PFSK-1 (cell line): ENCODE data around the gene ITGA8.

Experiments used
- FOXP2 ChIP-seq: optimal IDR thresholded peaks from 2 replicates; pipeline ENCODE3; 2011; ENCODE audit warnings: borderline replicate concordance, control low read depth, inconsistent platforms; ENCODE audit not compliant: insufficient read depth; ENCODE audit errors: extremely low read length, extremely low read depth
- POLR2AphosphoS5 ChIP-seq: IDR thresholded peaks from 2 replicates; pipeline ENCODE4 v1.6.1; 2012; ENCODE audit warnings: low read depth, mild to moderate bottlenecking, control low read depth, low read length, moderate library complexity
- SIN3A ChIP-seq: IDR thresholded peaks from 2 replicates; pipeline ENCODE4 v1.6.1; 2012; ENCODE audit warnings: mild to moderate bottlenecking, low read length, moderate library complexity, borderline replicate concordance; ENCODE audit not compliant: insufficient read depth
- TAF1 ChIP-seq: IDR thresholded peaks from 2 replicates; pipeline ENCODE4 v1.6.1; 2012; ENCODE audit warnings: low read length, control low read depth, borderline replicate concordance; ENCODE audit not compliant: insufficient read depth
- TF ChIP-seq, protein P1 (sequence below), 2 experiments: IDR thresholded peaks; 2 replicates each; pipeline versions ENCODE4 v1.6.1 to v1.8.0; 2011 to 2012; ENCODE audit warnings: low read depth in 2 of 2, low read length in 2 of 2, control low read depth in 1 of 2, inconsistent platforms in 1 of 2, mild to moderate bottlenecking in 1 of 2, moderate library complexity in 1 of 2; ENCODE audit not compliant: insufficient read depth in 1 of 2

Gene ITGA8

DNA sequence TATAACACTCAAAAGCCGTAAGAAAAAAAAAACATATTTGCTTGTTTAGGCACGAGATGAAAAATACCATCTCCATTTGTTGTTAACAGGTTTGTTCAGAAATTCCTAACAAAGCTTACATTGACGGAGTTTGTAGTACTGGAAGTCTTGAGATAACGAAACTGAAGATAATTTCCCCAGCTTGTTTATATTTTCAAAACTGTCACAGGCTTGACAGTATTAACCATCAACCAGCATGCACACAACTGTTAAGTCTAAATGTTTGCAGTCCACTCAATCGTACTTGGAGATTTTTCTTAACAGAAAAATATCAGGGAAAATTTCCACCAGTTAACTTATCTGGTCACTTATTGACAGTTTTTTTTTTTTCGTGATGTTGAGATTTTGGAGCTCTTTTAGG, 68.5 kb downstream of the ITGA8 start:
- TF ChIP-seq FOXP2: no peak
- TF ChIP-seq, protein P1, sequence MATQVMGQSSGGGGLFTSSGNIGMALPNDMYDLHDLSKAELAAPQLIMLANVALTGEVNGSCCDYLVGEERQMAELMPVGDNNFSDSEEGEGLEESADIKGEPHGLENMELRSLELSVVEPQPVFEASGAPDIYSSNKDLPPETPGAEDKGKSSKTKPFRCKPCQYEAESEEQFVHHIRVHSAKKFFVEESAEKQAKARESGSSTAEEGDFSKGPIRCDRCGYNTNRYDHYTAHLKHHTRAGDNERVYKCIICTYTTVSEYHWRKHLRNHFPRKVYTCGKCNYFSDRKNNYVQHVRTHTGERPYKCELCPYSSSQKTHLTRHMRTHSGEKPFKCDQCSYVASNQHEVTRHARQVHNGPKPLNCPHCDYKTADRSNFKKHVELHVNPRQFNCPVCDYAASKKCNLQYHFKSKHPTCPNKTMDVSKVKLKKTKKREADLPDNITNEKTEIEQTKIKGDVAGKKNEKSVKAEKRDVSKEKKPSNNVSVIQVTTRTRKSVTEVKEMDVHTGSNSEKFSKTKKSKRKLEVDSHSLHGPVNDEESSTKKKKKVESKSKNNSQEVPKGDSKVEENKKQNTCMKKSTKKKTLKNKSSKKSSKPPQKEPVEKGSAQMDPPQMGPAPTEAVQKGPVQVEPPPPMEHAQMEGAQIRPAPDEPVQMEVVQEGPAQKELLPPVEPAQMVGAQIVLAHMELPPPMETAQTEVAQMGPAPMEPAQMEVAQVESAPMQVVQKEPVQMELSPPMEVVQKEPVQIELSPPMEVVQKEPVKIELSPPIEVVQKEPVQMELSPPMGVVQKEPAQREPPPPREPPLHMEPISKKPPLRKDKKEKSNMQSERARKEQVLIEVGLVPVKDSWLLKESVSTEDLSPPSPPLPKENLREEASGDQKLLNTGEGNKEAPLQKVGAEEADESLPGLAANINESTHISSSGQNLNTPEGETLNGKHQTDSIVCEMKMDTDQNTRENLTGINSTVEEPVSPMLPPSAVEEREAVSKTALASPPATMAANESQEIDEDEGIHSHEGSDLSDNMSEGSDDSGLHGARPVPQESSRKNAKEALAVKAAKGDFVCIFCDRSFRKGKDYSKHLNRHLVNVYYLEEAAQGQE (IDR thresholded peaks at IDR 0.05; ENCODE audit: insufficient read depth in 1 of 2, low read depth in 2 of 2, low read length in 2 of 2): no peak
- TF ChIP-seq SIN3A: no peak
- TF ChIP-seq TAF1: no peak
- TF ChIP-seq POLR2AphosphoS5: no peak

DNA sequence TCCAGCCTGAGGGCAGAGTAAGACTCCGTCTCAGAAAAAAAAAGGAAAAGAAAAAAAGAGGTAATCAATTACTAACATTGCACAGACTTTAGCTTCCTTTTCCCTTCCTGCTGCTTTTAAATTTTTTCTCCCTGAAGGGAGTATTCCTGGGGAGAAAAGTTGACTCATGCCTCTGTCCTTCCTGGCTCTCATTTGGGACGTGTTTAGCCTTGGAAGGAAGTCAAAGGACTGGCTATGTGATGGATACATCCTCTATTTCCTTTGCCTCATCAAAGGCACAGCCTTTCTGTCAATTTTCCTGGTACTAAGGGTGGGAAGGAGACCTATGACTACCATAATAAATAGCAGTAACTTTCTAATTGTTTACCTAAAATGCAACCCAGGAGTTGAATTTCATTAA, 77.6 kb downstream of the ITGA8 start:
- TF ChIP-seq, protein P1 (IDR thresholded peaks at IDR 0.05; ENCODE audit: insufficient read depth in 1 of 2, low read depth in 2 of 2, low read length in 2 of 2): peak in 1 of 2 experiments; percentile 25; a peak in 1 of 4 replicates
- no peak for TF ChIP-seq SIN3A
- TF ChIP-seq TAF1: no peak
- TF ChIP-seq FOXP2: no peak
- TF ChIP-seq POLR2AphosphoS5: no peak

DNA sequence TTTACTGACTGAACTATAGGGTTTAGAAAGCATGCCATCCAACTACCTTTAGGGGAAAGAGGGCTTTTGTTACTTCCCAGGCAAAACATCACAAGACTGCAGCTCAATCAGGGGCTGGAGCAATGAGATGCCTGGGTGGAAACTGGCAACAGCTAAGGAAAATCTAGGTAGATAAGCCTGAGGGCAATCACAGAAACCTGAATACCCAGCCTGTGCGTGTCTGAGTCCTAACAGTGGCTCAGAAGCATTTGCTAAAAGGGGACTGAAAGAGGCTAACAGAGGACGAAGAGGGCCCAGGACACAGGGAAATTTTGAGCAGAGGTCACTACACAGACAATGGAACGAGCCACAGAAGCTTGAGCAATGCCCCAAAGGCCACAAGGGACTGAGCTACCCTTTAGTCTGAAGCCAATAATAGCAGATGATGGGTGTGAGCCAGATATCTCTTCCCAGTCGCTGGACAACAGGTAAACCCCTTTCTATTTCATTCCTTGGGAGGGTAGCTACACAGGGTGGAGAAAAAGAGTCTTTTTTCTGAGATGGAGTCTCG, 79.1 kb downstream of the ITGA8 start:
- no peak for TF ChIP-seq SIN3A
- TF ChIP-seq, protein P1 (IDR thresholded peaks at IDR 0.05; ENCODE audit: insufficient read depth in 1 of 2, low read depth in 2 of 2, low read length in 2 of 2): no peak
- no peak for TF ChIP-seq POLR2AphosphoS5
- no peak for TF ChIP-seq TAF1
- TF ChIP-seq FOXP2: no peak

DNA sequence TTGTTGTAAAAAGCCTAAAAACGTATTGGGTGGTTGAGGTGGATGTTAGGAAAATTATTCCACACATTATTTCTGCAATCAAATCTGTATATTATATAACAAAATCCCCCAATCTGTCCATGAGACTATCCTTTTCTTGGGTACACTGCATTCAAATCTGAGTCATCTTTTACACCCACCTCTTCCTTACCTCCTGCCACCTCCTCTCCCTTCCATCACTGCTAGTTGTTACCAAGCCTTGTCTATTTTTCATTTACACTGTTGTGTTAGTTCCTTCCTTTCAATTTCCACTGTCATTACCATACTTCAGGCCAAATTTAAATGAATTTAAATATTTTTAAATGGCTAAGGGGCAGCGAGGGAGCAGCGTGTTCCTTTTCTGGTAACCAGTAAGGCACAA, 83.3 kb downstream of the ITGA8 start:
- TF ChIP-seq TAF1 (no peak), SIN3A (no peak)

- TF ChIP-seq POLR2AphosphoS5: no peak
- no peak for TF ChIP-seq TAF1
- TF ChIP-seq, protein P1 (IDR thresholded peaks at IDR 0.05; ENCODE audit: insufficient read depth in 1 of 2, low read depth in 2 of 2, low read length in 2 of 2): no peak
- no peak for TF ChIP-seq SIN3A
Measured at GRCh38 chr10:15632456-15633091, 87.1 kb downstream of the ITGA8 start.
